Retina (tissue), 1 donor: Measurements from ENCODE around the gene DOLK.

ENCODE experiments used
- DNase-seq: peaks from one replicate; pipeline ENCODE4 v3.0.0-alpha.2; 2016

DOLK gene

DNA sequence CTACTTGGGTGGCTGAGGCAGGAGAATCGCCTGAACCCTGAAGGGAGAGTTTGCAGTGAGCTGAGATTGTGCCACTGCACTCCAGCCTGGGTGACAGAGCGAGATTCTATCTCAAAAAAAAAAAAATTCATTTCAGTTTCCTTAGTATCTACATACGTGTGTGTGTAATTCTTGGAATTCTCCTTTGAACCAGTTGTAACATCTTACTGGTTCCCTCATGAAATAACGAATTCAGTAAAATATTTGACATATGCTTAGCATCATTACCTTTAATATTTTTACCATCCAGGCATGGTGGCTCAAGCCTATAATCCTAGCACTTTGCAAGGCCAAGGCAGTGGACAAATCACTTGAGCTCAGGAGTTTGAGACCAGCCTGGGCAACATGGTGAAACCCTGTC is 17.8 kb downstream of the DOLK start:
- no peak for DNase-seq

DNA sequence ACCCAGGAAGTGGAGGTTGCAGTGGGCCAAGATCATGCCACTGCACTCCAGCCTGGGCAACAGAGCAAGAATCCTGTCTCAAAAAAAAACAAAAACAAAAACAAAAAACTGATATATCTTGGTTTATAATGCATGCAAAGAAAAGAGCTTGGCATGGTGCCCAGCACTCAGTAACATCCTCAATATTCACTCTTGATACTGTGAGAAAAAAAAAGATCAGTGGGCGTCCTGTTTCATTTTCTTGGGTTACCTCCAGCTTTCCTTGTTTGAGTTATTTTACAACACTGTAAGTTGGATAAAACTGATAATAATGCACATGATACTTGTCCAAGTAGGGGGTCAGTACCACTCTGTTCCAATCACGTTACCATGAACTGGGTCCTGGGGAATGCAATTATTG is 18.8 kb downstream of the DOLK start:
- no peak for DNase-seq

DNA sequence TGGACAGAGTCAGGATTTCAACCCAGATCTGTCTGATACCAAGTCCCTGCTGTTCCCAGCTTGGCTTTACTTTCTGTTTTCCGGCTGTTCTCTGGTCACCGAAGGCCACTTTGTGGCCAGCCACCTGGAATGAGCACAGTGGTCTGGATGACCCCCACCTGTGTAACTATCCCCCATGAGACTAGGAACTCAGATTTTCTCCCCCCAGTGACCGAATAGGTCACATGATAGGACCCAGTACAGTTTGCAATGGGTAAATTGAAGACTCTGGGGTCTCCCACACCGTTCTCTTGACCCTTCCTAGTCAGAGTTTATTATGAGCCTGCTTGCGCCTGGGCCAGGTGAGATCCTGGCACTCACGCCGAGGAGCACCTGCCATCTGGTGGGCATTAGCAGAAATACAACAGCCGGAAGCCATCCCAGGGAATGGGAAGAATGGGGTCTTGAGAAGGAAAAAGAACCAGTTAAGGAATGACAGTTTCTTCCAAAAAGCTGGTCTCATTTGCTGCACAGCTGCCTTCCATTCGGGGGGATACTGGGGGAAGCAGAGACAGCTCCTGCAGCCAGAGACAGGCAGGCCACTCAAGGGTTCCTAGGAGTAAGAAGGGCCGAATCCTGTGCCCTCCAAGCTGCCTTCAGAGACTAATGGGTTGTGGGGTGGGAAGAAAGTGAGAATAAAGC is 19.5 kb downstream of the DOLK start:
- DNase-seq: peak; percentile 68

DNA sequence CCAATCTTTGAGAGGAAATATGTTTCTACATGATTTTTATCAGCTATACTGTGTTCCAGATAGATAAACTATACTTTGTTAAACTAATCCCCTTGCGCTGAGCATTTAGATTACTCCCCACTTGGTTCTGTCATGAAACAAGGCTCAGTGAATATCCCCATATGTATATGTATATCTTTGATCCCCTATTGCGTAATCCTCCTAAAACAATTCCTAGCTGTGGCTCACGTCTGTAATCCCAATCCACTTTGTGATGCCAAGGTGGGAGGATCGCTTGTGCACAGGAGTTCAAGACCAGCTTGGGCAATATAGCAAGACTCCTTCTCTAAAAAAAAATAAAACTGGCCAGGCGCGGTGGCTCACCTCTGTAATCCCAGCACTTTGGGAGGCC is 23.9 kb downstream of the DOLK start:
- no peak for DNase-seq

DNA sequence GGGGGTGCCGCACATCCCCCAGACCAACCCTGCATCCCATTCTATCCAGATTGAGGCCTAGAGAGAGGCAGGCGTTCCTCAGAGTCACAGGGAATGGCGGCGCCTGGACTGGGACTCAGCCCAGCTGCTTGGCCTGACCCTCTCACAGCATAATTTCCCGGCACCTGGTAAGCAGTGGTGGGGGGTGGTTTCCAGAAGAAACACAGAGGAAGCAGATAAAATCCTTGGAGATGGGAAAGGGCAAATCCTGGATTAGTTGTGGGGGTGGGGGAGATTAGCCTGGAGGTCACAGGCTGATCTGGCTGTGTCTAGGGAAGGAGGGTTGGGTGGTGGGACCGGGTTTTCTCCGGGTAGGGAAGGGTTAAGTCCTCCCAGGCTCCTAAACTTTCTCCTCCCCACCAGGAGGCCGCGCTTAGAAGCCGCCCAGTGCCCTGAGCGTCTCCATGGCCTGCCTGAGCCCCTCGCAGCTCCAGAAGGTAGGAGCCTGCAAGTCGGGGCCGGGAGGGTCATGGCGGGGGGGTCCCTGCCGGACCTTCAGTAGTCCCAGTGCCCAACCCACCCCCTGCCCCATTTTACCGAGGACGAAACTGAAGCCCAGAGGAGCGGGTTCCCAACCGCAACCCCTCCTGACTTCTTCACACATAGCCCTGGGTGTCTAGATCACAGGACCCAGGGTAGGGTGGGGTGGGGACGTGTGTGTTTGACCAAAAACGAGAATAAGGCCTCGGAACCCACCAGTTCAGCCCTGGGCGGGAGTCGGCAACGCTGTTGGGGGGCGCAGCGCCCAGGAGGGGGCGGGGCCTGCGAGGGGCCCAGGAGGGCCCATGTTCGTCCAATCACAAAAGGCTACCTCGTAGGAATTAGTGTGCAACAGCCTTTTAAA is 25.3 kb downstream of the DOLK start:
- peak; percentile 88 for DNase-seq

DNA sequence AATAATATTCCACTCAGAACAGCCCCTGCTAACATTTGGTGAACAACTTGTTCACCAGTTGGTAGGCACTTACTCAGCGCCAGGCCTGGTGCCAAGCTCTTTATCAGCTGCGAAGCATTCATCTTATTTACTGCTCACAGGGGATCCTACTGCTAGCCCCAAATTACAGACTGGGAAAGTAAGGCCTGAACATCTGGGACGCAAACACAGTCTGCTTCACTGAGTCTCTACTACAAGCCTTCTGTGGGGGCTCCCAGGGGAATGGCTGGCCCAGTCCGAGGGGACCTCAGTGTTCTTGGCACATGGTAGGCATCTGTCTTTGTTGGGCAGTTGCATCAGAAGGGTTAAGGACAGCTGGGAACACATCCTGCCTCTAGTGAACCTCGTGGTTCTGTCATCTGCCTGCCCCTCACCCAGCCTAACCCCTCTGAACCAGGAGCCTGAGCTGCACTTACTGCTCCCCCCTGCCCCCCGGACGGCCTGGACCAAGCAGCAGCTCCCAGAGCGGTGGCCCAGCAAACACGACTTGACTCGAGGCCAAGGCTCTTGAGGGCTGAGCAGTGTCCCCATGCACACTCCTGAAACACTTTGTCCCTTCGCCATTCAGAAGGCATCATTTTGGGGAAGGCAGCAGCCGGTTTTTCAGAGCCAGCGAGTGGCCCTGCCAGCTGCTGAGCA is 26.9 kb downstream of the DOLK start, which contains the start of gene PHYHD1:
TSS of gene PHYHD1 (plus strand) at position 602 of the 678 bp plus-strand sequence. CDS start 1,342 bp downstream, outside the sequence.
- peak; percentile 35 for DNase-seq

DNA sequence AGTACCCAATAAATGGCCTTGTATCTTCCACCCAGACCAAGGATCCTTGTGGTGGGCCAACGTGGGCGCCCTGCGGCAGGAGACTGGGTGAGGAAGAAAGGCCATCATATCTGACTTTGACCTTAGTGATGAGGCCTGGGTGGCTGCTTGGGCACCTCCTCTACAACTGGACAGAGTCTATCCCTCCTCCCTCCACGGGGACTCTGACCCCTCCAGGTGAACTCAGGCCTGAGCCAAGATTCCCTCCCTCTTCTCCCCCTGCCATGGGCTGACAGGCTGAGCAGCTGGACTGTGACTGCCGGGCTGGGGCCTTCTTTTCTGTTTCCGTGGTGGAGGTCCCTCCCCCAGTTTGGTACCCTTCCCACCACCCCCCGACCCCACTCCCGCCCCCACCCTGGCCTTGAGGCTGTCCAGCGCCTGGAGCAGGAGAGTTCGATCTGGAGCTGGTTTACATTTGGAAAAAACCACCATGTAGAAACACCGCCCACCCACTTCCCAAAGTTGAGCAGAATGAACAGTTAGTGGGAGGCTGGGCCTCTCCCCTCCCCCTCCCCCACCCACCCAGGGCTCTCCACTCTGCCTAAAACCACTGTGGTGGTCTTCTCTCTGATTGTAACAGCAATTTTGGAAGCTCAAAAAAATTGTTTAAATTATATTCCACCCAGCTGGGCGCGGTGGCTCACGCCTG is 27.9 kb downstream of the DOLK start:
- DNase-seq: no peak

DNA sequence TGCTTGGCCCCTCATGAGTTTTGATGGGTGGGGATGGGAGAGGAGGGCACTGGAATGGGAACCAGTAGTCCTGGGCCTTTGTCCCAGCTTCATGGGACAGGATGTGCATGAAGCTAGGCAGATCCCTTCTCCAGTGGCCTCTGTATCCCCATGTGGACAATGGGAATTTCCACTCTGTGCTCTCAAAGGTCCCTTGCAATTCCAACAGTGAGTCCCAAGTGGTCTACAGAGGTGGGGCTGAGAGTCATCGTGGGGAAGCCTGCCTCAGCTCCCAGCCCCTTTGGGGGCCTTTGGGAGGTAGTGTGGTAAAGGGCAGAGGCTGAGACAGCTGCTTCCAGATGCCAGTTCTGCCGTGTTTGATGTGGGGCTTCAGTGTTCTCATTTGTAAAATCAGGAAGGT is 28.5 kb downstream of the DOLK start:
- DNase-seq: no peak

DNA sequence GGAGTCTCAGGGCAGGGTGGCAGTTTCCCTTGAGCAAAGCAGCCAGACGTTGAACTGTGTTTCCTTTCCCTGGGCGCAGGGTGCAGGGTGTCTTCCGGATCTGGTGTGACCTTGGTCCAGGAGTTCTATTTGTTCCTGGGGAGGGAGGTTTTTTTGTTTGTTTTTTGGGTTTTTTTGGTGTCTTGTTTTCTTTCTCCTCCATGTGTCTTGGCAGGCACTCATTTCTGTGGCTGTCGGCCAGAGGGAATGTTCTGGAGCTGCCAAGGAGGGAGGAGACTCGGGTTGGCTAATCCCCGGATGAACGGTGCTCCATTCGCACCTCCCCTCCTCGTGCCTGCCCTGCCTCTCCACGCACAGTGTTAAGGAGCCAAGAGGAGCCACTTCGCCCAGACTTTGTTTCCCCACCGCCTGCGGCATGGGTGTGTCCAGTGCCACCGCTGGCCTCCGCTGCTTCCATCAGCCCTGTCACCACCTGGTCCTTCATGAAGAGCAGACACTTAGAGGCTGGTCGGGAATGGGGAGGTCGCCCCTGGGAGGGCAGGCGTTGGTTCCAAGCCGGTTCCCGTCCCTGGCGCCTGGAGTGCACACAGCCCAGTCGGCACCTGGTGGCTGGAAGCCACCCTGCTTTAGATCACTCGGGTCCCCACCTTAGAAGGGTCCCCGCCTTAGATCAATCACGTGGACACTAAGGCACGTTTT is 30.1 kb downstream of the DOLK start:
- DNase-seq: no peak

DNA sequence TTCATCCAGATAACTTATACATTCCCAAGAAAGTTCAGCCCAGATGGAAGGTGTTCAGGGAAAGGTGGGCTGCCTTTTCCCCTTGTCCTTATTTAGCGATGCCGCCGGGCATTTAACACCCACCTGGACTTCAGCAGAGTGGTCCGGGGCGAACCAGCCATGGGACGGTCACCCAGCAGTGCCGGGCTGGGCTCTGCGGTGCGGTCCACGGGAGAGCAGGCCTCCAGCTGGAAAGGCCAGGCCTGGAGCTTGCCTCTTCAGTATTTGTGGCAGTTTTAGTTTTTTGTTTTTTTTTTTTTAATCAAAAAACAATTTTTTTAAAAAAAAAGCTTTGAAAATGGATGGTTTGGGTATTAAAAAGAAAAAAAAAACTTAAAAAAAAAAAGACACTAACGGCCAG is 30.7 kb downstream of the DOLK start:
- no peak for DNase-seq

DNA sequence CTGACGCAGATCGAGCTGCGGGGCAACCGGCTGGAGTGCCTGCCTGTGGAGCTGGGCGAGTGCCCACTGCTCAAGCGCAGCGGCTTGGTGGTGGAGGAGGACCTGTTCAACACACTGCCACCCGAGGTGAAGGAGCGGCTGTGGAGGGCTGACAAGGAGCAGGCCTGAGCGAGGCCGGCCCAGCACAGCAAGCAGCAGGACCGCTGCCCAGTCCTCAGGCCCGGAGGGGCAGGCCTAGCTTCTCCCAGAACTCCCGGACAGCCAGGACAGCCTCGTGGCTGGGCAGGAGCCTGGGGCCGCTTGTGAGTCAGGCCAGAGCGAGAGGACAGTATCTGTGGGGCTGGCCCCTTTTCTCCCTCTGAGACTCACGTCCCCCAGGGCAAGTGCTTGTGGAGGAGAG is 31.2 kb downstream of the DOLK start:
- DNase-seq: no peak

DNA sequence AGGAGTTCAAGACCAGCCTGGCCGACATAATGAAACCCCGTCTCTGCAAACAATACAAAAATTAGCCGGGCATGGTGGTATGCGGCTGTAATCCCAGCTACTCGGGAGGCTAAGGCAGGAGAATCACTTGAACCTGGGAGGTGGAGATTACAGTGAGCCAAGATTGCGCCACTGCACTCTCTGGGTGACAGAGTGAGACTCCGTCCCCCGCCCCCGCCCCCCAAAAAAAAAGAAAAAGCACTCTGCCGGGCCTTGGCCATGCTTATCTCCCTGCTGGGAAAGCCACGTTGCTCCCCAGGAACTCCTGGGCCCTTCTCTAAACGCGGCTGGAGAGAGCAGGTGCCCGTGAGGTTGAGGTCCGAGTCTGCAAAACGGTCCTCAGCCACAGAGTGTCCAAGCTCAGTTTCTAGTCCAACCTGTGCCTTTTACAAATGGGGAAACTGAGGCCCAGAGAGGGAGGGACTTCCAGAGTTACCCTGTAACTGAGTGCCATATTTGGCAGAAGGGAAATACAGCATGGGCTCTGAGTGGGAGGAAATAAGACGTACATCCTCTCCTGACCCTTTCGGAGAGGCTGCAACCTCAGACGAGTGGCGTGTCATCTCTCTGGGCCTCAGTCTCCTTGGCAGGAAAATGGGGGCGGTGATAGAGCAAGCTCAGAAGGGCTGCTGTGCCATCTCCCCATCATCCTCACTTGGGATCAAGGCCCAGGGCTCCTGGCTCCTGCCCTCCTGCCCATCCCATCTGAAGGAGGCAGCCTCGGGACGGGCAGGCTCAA is 33.2 kb downstream of the DOLK start:
- DNase-seq: no peak

DNA sequence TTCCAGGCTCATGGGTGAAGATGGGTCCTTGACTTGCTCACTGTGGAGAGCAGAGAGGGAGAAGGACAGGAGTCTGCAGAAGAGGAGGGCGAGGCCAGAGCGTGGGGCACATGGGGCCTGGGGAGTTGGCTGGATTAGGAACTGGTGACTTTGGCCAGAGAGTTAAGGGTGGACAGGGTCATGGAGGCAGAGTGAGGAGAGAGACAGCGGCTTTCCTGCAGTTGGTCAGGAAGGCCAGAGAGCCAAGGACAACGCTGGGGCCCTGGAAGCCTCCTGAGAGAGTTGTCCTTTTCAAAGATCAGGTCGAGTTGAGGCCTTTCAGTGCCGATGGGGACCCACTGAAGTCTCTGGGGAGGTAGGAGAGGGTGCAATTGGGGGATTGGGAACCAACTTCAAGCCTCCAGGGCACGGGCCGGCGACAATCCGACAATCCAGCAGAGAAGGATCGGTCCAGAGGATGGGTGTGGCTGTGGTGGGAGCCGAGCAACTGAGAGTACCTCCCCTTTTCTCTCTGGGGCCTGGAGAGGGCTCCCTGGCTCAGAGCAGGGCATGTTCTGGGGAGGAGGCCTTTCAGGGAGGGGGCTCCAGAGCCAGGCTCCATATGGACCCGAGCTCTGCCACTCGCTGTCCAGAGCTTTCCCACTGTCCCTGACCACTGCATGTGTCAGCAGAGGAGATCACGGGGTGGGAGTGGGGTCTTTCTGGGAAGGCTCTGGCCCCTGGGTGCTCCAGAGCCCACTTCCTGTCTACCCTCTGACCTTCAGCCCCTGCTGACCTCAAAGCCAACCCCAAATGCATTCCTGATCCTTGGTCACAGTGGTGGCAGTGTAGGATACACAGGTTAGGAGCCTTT is 34.1 kb downstream of the DOLK start:
- no peak for DNase-seq

DNA sequence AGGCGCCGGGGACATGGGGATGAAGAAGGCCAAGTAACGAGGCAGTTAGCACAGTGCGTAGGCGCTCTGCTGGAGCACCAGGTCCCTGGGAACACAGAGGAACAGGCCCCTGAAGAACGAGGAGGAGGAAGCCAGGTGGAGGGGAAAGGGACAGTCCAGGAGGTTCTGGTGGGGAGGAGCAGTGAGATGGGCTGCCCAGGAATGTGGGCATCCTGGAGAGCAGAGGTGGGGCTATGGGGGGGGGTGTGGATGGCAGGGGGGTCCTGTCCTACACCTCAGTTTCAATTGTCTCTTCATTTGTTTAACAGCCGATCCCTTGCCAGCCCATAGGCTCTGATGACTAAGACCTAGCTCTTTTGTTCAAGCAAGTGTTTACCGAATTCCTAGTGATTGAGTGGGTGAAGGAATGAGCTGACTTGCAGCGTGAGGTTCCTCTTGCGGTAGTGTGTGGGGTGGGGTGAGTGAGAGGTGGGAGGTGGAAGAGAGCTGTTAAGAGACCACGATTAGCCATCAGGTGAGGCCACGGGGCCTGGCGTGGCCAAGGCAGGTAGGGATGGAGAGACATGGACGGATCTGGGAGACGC is 35.0 kb downstream of the DOLK start:
- DNase-seq: no peak

DNA sequence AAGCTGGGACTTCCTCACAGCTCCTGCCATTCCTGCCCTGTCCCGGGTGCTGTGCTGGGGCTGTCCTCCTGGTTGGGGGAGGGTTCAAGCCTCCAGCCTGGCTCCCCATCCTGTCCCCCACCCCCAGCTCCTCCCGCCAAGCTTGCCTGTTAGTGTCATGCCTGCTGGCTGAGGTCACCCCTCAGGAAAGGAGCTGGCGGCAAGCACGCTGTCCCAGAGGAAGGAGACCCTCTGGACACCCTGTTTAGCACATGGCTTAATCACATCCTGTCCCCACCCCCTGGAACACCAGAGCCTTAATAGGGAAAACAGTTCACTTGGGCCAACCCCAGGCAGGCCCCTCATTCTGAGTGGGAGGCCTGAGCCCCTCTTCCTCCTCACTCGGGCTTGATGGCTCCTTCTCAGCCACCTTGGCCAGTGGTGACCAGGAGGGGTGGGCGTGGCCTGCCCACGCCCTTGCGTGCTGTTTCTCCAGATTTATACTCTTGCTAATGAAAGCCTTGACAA is 35.8 kb downstream of the DOLK start:
- no peak for DNase-seq

DNA sequence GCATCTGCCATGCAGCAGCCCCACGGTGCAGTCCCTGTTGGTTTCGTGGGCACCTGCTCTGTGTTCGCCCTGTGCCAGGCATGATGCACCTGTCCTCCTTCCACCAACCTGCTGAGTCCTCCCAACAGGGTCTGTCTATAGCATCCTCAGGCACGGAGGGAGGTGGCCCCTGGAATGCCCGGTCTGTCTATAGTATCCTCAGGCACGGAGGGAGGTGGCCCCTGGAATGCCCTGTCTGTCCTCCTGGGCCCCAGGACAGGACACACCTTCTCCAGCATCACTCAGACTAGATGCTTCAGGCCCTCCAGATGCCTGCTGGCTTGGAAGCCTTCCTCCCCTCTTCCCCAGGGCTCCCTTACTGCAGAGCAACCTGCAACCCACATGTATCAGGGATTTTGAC is 36.5 kb downstream of the DOLK start:
- DNase-seq: no peak

DNA sequence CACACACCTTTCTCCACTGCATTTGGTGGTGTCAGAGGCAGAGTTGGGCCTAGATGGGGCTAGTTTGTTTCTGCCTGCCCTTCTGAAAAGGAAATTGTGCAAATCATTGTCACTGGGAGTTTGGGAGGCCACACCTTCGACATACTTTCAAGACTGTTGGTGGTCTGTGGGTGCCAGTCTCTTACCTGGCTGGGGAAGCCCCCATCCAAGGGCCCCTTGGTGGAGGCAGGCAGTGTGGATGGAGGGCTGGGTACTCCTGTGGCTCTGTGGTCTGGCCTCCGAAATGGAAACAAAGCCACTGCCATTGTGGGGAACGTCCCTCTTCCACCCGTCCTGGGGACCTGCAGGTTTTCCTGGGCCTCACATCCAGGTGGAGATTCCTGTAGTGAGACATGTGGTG is 37.5 kb downstream of the DOLK start:
- no peak for DNase-seq

DNA sequence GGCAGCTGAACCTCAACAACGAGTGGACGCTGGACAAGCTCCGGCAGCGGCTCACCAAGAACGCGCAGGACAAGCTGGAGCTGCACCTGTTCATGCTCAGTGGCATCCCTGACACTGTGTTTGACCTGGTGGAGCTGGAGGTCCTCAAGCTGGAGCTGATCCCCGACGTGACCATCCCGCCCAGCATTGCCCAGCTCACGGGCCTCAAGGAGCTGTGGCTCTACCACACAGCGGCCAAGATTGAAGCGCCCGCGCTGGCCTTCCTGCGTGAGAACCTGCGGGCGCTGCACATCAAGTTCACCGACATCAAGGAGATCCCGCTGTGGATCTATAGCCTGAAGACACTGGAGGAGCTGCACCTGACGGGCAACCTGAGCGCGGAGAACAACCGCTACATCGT is 39.0 kb downstream of the DOLK start:
- no peak for DNase-seq

DNA sequence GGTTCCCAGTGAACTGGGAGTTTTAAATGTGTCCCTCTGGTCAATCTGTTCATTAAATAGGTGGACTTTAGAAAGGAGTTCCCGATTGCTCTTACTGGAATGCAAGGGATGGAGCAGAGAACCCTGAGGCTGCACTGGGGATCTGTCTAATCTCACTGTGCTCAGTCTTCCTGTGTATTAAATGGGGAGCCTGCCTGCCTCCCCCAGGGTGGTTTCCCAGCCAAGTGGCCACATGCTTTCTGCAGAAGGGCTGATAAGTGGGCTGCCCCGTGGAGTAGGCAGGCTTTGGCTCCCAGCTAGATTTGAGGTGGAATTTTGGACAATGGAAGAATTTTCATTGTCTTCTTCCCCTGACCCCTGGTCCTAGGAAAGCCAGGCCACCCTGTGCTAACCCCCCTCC is 40.7 kb downstream of the DOLK start:
- no peak for DNase-seq

DNA sequence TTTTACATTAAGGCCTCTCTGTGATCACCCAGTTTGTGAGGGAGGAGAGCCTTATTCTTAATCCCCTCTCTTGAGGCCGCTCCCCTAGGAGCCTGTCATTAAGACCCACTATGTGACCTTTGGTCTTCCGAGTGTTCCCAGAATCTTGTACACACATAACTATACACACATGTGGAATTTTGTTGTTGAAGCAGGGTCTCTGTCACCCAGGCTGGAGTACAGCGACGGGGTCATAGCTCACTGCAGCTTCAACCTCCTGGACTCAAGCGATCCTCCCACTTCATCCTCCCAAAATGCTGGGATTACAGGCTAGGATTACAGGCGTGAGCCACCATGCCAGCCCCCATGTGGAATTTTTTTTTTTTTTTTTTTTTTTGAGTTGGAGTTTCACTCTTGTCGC is 41.4 kb downstream of the DOLK start:
- DNase-seq: no peak
